SW 1271 (cell line): Measurements from ENCODE around the gene DENND1A.
A peak's percentile ranks its signal among the peaks of the same experiment; 100 is the strongest.
"Not testable (repeated sequence)": the region's sequence is repeated elsewhere in the genome, so short reads cannot be mapped to it uniquely, and the experiment has no call there.

Source experiments
- DNase-seq, 2 experiments: peaks; one replicate each; lab custom pipeline; 2025; lab: John Stamatoyannopoulos, UW

Gene DENND1A

GRCh38 chr9:123929870-123930831, at the start of gene DENND1A:
DENND1A (minus strand) TSS chr9:123930126; CDS start chr9:123929905, 221 bp downstream.
- peak; percentile 77 to 84 for DNase-seq

GRCh38 chr9:123978981-123979380, 49.1 kb upstream of the DENND1A start:
- no peak for DNase-seq

- not testable (repeated sequence) for DNase-seq
These were observed 46.7 kb upstream of the DENND1A start for GRCh38 chr9:123976579-123976978.

GRCh38 chr9:123975871-123976270, 45.9 kb upstream of the DENND1A start:
- DNase-seq = no peak

GRCh38 chr9:123974471-123974870, 44.5 kb upstream of the DENND1A start:
- DNase-seq = no peak

GRCh38 chr9:123973590-123974223, 43.8 kb upstream of the DENND1A start:
- DNase-seq = no peak

- no peak for DNase-seq
These were observed 42.7 kb upstream of the DENND1A start for GRCh38 chr9:123972618-123973017.

GRCh38 chr9:123967323-123967722, 37.4 kb upstream of the DENND1A start:
- DNase-seq = no peak

GRCh38 chr9:123965801-123966686, 36.1 kb upstream of the DENND1A start:
- no peak for DNase-seq

GRCh38 chr9:123964761-123965160, 34.8 kb upstream of the DENND1A start:
- DNase-seq = no peak

- no peak for DNase-seq
These were observed 31.0 kb upstream of the DENND1A start for GRCh38 chr9:123960965-123961364.

GRCh38 chr9:123960366-123960765, 30.4 kb upstream of the DENND1A start:
- DNase-seq = no peak

GRCh38 chr9:123959787-123960186, 29.9 kb upstream of the DENND1A start:
- no peak for DNase-seq

GRCh38 chr9:123957731-123958130, 27.8 kb upstream of the DENND1A start:
- no peak for DNase-seq

- no peak for DNase-seq
These were observed 27.3 kb upstream of the DENND1A start for GRCh38 chr9:123957168-123957721.

GRCh38 chr9:123955637-123956036, 25.7 kb upstream of the DENND1A start:
- DNase-seq = no peak

GRCh38 chr9:123954518-123955280, 24.8 kb upstream of the DENND1A start:
- no peak for DNase-seq

GRCh38 chr9:123952641-123953495, 22.9 kb upstream of the DENND1A start:
- DNase-seq = no peak

GRCh38 chr9:123948286-123948685, 18.4 kb upstream of the DENND1A start:
- DNase-seq = no peak

GRCh38 chr9:123947326-123947725, 17.4 kb upstream of the DENND1A start:
- no peak for DNase-seq
